HepG2 (cell line): ENCODE data around the gene CCNQ. TPM values are rescaled to one million over a fixed set of nuclear protein-coding genes. Genes with fewer than 3 reads are reported as not detected.

Experiments
- ATAC-seq: fragments of 200-7000 bp; cut with Tn5 transposase; 3 replicates; pipeline ENCODE4 v1.9.1; 2020; ENCODE audit warnings: mild to moderate bottlenecking, moderate library complexity
- BruUV-seq: library from RNA; stranded (reverse); fragments of 400-500 nt; replicated peaks from 2 replicates; lab custom pipeline; 2021; lab: Mats Ljungman, UMichigan
- CTCF ChIA-PET: fragments of 300-600 bp; formaldehyde crosslinking; extraction: SDS; loops from one replicate; lab custom pipeline; 2021; ENCODE audit warnings: low total read pairs, inconsistent platforms, low intra/inter-chr PET ratio; lab: Yijun Ruan, JAX
- POLR2A ChIA-PET: fragments of 350-600 bp; sonication (Branson Sonifier 250); formaldehyde crosslinking; loops from one replicate; lab custom pipeline; 2020; ENCODE audit warnings: antibody characterized with exemption, inconsistent platforms; lab: Yijun Ruan, JAX
- DNase-seq: peaks from one replicate; pipeline ENCODE4 v3.0.0-alpha.2; 2015; ENCODE audit warnings: low spot score
- FAIRE-seq: peaks from 3 replicates; lab custom pipeline; 2011; peaks lifted over from hg19 to GRCh38; lab: Jason Lieb, UNC
- H2AFZ ChIP-seq: one replicate; pipeline ENCODE4 v1.6.1; 2011; ENCODE audit warnings: low read length, inconsistent platforms
- H3K27ac ChIP-seq: fragments of 300-600 bp; 3 replicates; pipeline ENCODE4 v1.8.0; 2011; ENCODE audit warnings: mixed run types, mild to moderate bottlenecking, mixed read lengths, low read length, inconsistent platforms; ENCODE audit not compliant: insufficient read depth; ENCODE audit errors: extremely low read length
- H3K27me3 ChIP-seq, 2 experiments: fragments of 200-600 bp in 1 of 2; 2 replicates in 1 of 2; 3 replicates in 1 of 2; pipeline versions ENCODE4 v1.6.0 to v1.8.0; 2011; ENCODE audit warnings: low read length in 2 of 2, mild to moderate bottlenecking in 2 of 2, moderate library complexity in 2 of 2, inconsistent platforms in 1 of 2; ENCODE audit not compliant: insufficient read depth in 2 of 2, control insufficient read depth in 1 of 2
- H3K36me3 ChIP-seq, 2 experiments: fragments of 200-600 bp in 1 of 2; replicated peaks in 1 of 2; 2 replicates in 1 of 2; 3 replicates in 1 of 2; pipeline versions ENCODE4 v1.5.1 to v1.8.0; 2011; ENCODE audit warnings: low read length in 2 of 2, inconsistent platforms in 1 of 2; ENCODE audit not compliant: insufficient read depth in 2 of 2, control insufficient read depth in 1 of 2
- H3K4me1 ChIP-seq: 2 replicates; pipeline ENCODE4 v1.5.1; 2012; ENCODE audit warnings: low read length, inconsistent platforms; ENCODE audit not compliant: insufficient read depth
- H3K4me2 ChIP-seq: 2 replicates; pipeline ENCODE4 v1.6.0; 2011; ENCODE audit warnings: low read depth, low read length, inconsistent platforms
- H3K4me3 ChIP-seq, 3 experiments: fragments of 200-600 bp in 1 of 3; sonication (generic), shearing (Covaris generic) in 1 of 3; replicated peaks in 1 of 3; 2 replicates each; pipeline ENCODE4 v1.5.1; 2011 to 2016; ENCODE audit warnings: low read length in 3 of 3, inconsistent platforms in 2 of 3, low read depth in 2 of 3, mild to moderate bottlenecking in 2 of 3, control low read depth in 1 of 3, mixed read lengths in 1 of 3; ENCODE audit not compliant: insufficient read depth in 1 of 3
- H3K79me2 ChIP-seq: one replicate; pipeline ENCODE4 v1.6.1; 2011; ENCODE audit warnings: low read length, inconsistent platforms; ENCODE audit not compliant: insufficient read depth
- H3K9ac ChIP-seq: 2 replicates; pipeline ENCODE4 v1.6.0; 2011; ENCODE audit warnings: mild to moderate bottlenecking, low read depth, low read length, inconsistent platforms; ENCODE audit not compliant: insufficient read depth
- H3K9me3 ChIP-seq: 2 replicates; pipeline ENCODE4 v1.5.1; 2012; ENCODE audit warnings: mild to moderate bottlenecking, low read length
- H4K20me1 ChIP-seq: 2 replicates; pipeline ENCODE4 v1.6.0; 2011; ENCODE audit warnings: inconsistent platforms, mild to moderate bottlenecking, low read length, moderate library complexity; ENCODE audit not compliant: insufficient read depth
- ATF3 ChIP-seq: sonication (generic); formaldehyde crosslinking; IDR thresholded peaks from 2 replicates; pipeline ENCODE4 v1.4.0; 2020; ENCODE audit warnings: missing genetic modification reagents
- ATF4 ChIP-seq, 2 experiments: fragments of 450-650 bp in 1 of 2; sonication (generic) in 1 of 2; formaldehyde crosslinking; IDR thresholded peaks; 2 replicates each; pipeline versions ENCODE4 v1.5.0 to v1.8.0; 2020 to 2022; ENCODE audit warnings: mild to moderate bottlenecking in 1 of 2, missing genetic modification reagents in 1 of 2
- BATF2 ChIP-seq: sonication (generic); formaldehyde crosslinking; IDR thresholded peaks from 2 replicates; pipeline ENCODE4 v1.8.0; 2022; ENCODE audit warnings: mild to moderate bottlenecking, missing genetic modification reagents, moderate library complexity
- FOXJ3 ChIP-seq: sonication (generic); formaldehyde crosslinking; IDR thresholded peaks from 2 replicates; pipeline ENCODE4 v1.4.0; 2020; ENCODE audit warnings: missing genetic modification reagents, mild to moderate bottlenecking, borderline replicate concordance
- KDM5A ChIP-seq: fragments of 200-600 bp; sonication (generic); IDR thresholded peaks from 2 replicates; pipeline ENCODE4 v1.7.0; 2018; ENCODE audit warnings: antibody characterized with exemption, mild to moderate bottlenecking, low read length, borderline replicate concordance
- MBD4 ChIP-seq: IDR thresholded peaks from 2 replicates; pipeline ENCODE4 v1.6.1; 2012; ENCODE audit warnings: low read length, inconsistent platforms, borderline replicate concordance
- MTA1 ChIP-seq: sonication (generic); formaldehyde crosslinking; IDR thresholded peaks from 2 replicates; pipeline ENCODE4 v1.4.0; 2020; ENCODE audit warnings: missing genetic modification reagents, mild to moderate bottlenecking, borderline replicate concordance
- NRL ChIP-seq: sonication (generic); formaldehyde crosslinking; IDR thresholded peaks from 2 replicates; pipeline ENCODE4 v1.5.0; 2020; ENCODE audit warnings: missing genetic modification reagents, mild to moderate bottlenecking, moderate library complexity, borderline replicate concordance
- RBM39 ChIP-seq: fragments of 200-400 bp; formaldehyde crosslinking; IDR thresholded peaks from one replicate; pipeline ENCODE4 v1.6.1; 2018; ENCODE audit warnings: antibody characterized with exemption, mild to moderate bottlenecking, low read depth, low read length; ENCODE audit not compliant: poor library complexity, severe bottlenecking
- SIN3B ChIP-seq: fragments of 150-350 bp; IDR thresholded peaks from 2 replicates; pipeline ENCODE4 v1.6.1; 2014; ENCODE audit warnings: low read length
- ZNF12 ChIP-seq: sonication (generic); formaldehyde crosslinking; IDR thresholded peaks from 2 replicates; pipeline ENCODE4 v1.5.0; 2020; ENCODE audit warnings: missing genetic modification reagents
- ZNF253 ChIP-seq: sonication (generic); formaldehyde crosslinking; IDR thresholded peaks from 2 replicates; pipeline ENCODE4 v1.8.0; 2022; ENCODE audit warnings: mild to moderate bottlenecking, missing genetic modification reagents, borderline replicate concordance
- ZNF296 ChIP-seq: sonication (generic); formaldehyde crosslinking; conservative IDR thresholded peaks from 2 replicates; pipeline ENCODE4 v1.5.0; 2020; ENCODE audit warnings: mild to moderate bottlenecking, missing genetic modification reagents
- ZNF496 ChIP-seq: sonication (generic); formaldehyde crosslinking; IDR thresholded peaks from 2 replicates; pipeline ENCODE4 v1.8.1; 2023; ENCODE audit warnings: mild to moderate bottlenecking, moderate library complexity, missing genetic modification reagents; ENCODE audit not compliant: insufficient replicate concordance
- WGBS: methylation state at CpG from one replicate; pipeline ENCODE4 v1.1.6; 2017; ENCODE audit warnings: low lambda C conversion rate; 5-methylcytosine and 5-hydroxymethylcytosine counted together
- in situ Hi-C: cut with HindIII; loops from 2 replicates; pipeline ENCODE4 v1.10.0; 2017; ENCODE audit warnings: low pct_unique_long_range_greater_than_20kb; ENCODE audit not compliant: extremely low pct_ligation_motif_present
- intact Hi-C: fragments of 100-400 bp; cut with micrococcal nuclease; formaldehyde crosslinking; loops from one replicate; pipeline ENCODE4 v1.10.0; 2022; ENCODE audit not compliant: unreplicated experiment
- polyA plus RNA-seq, 8 experiments: library from polyadenylated mRNA; depleted of rRNA in 3 of 8; stranded (reverse) in 7 of 8; unstranded in 1 of 8; fragments of >200 nt; fragmentation: Illumina TruSeq in 4 of 8; extraction: Trizol in 4 of 8; gene quantifications; 2 replicates each; pipeline versions ENCODE4 v1.2.1 to v1.2.3, GENCODE V29; 2011 to 2016; ENCODE audit warnings: low read depth in 4 of 8, missing spikeins in 1 of 8, mixed read lengths in 1 of 8; ENCODE audit not compliant: insufficient read depth in 1 of 8
- total RNA-seq, 5 experiments: library from RNA; depleted of rRNA; stranded (reverse); fragments of >200 nt; fragmentation: Illumina TruSeq; extraction: Trizol; gene quantifications; 2 replicates each; pipeline ENCODE4 v1.2.3, GENCODE V29; 2016; ENCODE audit warnings: low read depth in 1 of 5
- TF ChIP-seq, protein P1 (sequence below): sonication (generic); formaldehyde crosslinking; IDR thresholded peaks from 2 replicates; pipeline ENCODE4 v1.4.0; 2020; ENCODE audit warnings: mild to moderate bottlenecking, missing genetic modification reagents, borderline replicate concordance

CCNQ gene
- total and polyA plus RNA-seq, 2 of the 13 experiments (the other 11 are each of a cell fraction or from before 2014, with no cell fraction given): 15.0 to 25.5 TPM

GRCh38 chrX:153608376-153608775 lies 9.4 kb upstream of the CCNQ start:
- Histone ChIP-seq H3K27ac (no peak overlapping the region), H4K20me1 (no peaks in the 10 kb centered on the region), H3K36me3 (no peaks in the 10 kb centered on the region), H3K4me3 (no peak overlapping the region), H3K4me2 (no peak overlapping the region), H3K79me2 (no peaks in the 10 kb centered on the region), H3K27me3 (no peaks in the 10 kb centered on the region), H3K9ac (no peak overlapping the region), H3K9me3 (no peaks in the 10 kb centered on the region), H3K4me1 (peaks cover 18% of the 10 kb centered on the region), H2AFZ (no peak overlapping the region)
- DNase-seq (no peak), FAIRE-seq (no peak), ATAC-seq (no peak)
- BruUV-seq: no TSS peak
- POLR2A ChIA-PET: no interaction called here
- intact Hi-C loops (no loop called here), in situ Hi-C loops (loop anchor here (5.0 kb wide), 1 partner anchor 46 kb away; no protein-coding TSS in a partner anchor)
- 47% methylated on average over 2 of the region's 2 CpGs for WGBS
- TF ChIP-seq ZNF296 (CRISPR knock-in tag) (no peak), MTA1 (CRISPR knock-in tag) (no peak), MBD4 (no peak), ATF4 (CRISPR knock-in tag; IDR thresholded peaks at IDR 0.05) (no peak)
- CTCF ChIA-PET: interaction anchor here (2.5 kb wide), 1 partner anchor 59 kb away, joined by 17 read pairs; no protein-coding TSS in a partner anchor

GRCh38 chrX:153606503-153606902 lies 7.6 kb upstream of the CCNQ start:
- BruUV-seq: no TSS peak
- CTCF ChIA-PET: no interaction called here
- Histone ChIP-seq H3K79me2 (no peaks in the 10 kb centered on the region), H3K9me3 (no peaks in the 10 kb centered on the region), H3K4me3 (no peak overlapping the region), H3K27ac (no peak overlapping the region), H4K20me1 (no peaks in the 10 kb centered on the region), H3K4me2 (no peak overlapping the region), H2AFZ (no peak overlapping the region), H3K9ac (no peak overlapping the region), H3K36me3 (no peaks in the 10 kb centered on the region), H3K4me1 (peaks cover 14% of the 10 kb centered on the region), H3K27me3 (no peaks in the 10 kb centered on the region)
- in situ Hi-C loops (loop anchor here (5.0 kb wide), 1 partner anchor 44 kb away; no protein-coding TSS in a partner anchor), intact Hi-C loops (no loop called here)
- FAIRE-seq (no peak), ATAC-seq (no peak), DNase-seq (no peak)
- WGBS: 76% methylated on average over 15 of the region's 23 CpGs
- POLR2A ChIA-PET: no interaction called here
- TF ChIP-seq ZNF496: no peak
- TF ChIP-seq BATF2 (CRISPR knock-in tag): no peak
- TF ChIP-seq ZNF12: no peak
- TF ChIP-seq KDM5A: no peak
- TF ChIP-seq, protein P1, sequence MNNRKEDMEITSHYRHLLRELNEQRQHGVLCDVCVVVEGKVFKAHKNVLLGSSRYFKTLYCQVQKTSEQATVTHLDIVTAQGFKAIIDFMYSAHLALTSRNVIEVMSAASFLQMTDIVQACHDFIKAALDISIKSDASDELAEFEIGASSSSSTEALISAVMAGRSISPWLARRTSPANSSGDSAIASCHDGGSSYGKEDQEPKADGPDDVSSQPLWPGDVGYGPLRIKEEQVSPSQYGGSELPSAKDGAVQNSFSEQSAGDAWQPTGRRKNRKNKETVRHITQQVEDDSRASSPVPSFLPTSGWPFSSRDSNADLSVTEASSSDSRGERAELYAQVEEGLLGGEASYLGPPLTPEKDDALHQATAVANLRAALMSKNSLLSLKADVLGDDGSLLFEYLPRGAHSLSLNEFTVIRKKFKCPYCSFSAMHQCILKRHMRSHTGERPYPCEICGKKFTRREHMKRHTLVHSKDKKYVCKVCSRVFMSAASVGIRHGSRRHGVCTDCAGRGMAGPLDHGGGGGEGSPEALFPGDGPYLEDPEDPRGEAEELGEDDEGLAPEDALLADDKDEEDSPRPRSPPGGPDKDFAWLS (CRISPR knock-in tag): no peak
- no peak for TF ChIP-seq NRL (CRISPR knock-in tag)
- TF ChIP-seq FOXJ3: no peak
- no peak for TF ChIP-seq RBM39
- no peak for TF ChIP-seq SIN3B
- TF ChIP-seq ZNF253 (CRISPR knock-in tag): no peak
- TF ChIP-seq ATF3 (CRISPR knock-in tag): no peak
